ENCODE results near the gene LRP5.
"Not testable (repeated sequence)": the region's sequence is repeated elsewhere in the genome, so short reads cannot be mapped to it uniquely, and the experiment has no call there.

The LRP5 gene

DNA sequence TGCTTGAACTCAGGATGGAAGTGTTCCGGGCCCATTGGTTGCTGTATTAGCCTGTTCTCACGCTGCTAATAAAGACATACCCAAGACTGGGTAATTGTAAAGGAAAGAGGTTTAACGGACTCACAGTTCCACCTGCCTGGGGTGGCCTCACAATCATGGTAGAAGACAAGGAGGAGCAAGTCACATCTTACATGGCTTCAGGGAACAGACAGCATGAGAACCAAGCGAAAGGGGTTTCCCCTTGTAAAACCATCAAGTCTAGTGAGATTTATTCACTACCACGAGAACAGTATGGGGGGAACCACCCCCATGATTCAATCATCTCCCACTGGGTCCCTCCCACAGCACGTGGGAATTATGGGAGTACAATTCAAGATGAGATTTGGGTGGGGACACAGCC lies 135.5 kb downstream of the LRP5 start:
- not testable (repeated sequence) for DNase-seq

DNA sequence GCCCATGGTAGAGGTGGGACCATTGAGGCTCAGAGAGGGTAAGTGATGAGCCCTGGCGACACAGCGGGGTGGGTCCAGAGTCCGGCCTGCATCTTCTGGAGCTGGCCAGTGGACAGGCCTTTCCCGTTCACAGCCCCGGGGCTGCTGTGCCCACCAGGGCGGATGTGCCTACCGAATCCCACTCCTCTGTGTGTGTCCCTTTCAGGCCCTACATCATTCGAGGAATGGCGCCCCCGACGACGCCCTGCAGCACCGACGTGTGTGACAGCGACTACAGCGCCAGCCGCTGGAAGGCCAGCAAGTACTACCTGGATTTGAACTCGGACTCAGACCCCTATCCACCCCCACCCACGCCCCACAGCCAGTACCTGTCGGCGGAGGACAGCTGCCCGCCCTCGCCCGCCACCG lies 136.2 kb downstream of the LRP5 start:
- DNase-seq, result no peak

DNA sequence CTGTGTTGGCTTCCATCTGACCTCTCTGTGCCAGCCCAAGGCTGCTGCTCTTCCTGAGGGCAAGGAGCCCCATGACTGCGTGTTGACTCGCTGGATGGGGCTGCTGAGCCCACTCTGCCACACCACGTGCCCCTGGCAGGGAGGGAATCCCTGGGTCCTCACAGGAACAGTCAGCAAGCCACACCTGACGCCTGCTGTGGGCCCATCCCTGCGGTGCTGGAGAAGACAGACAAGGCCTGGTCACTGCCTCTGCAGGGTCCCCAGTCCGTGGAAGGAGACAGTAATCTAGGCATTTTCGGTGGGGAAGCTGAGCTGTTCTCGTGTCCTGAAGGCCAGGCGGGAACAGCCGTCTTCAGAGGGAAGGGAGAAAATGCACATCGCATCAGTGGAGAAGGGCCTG lies 137.6 kb downstream of the LRP5 start:
- no peak for DNase-seq

- no peak for DNase-seq
These were observed 138.3 kb downstream of the LRP5 start for GRCh38 chr11:68450711-68451110.

- no peak for DNase-seq
These were observed 142.4 kb downstream of the LRP5 start for GRCh38 chr11:68454767-68455166.

GRCh38 chr11:68455485-68455884 lies 143.1 kb downstream of the LRP5 start:
- DNase-seq, result no peak

DNA sequence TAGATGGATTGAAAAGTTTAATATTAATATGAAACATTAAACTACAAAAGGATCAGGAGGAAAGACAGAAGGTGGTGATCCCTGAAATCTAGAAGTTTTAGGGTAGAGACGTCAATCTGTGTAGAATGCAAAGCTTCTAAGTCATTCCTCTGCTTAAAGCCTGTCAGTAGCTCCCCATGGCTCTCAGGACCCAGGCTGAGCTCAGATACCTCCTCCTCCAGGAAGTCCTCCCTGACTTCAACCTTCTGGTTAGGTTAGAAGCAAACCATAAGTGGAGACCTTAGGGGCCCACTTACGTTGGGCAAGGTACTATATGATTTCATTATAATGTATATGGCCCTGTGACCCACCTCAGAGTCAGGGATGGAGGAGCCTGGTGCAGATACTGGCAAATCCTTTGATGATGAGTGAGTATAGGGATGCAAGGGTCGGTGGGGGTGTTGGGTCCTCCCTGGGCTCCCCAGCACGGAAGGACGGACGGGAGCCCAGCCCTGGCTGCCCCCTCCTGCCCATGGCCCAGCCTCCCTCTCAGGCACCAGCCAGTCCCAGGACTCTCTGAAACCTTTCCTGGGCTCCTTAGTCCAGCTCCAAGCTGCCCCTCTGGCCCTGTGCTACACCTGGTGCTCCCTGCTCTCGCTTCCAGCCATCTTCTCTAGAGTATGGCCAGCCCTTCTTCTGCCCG lies 145.0 kb downstream of the LRP5 start:
- no peak for DNase-seq

- no peak for DNase-seq
These were observed 145.5 kb downstream of the LRP5 start for GRCh38 chr11:68457898-68458249.

DNA sequence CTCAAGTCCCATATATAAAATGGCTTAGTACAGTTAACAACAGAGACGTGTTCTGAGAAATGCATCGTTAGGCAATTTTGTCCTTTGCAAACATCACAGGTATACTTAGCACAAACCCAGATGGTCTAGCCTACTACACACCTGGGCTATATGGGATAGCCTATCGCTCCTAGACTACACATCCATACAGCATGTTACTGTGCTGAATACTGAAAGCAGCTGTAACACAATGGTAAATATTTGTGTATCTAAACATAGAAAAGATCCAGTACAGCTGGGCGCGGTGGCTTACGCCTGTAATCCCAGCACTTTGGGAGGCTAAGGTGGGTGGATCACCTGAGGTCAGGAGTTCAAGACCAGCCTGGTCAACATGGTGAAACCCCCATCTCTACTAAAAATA lies 145.9 kb downstream of the LRP5 start:
- not testable (repeated sequence) for DNase-seq

DNA sequence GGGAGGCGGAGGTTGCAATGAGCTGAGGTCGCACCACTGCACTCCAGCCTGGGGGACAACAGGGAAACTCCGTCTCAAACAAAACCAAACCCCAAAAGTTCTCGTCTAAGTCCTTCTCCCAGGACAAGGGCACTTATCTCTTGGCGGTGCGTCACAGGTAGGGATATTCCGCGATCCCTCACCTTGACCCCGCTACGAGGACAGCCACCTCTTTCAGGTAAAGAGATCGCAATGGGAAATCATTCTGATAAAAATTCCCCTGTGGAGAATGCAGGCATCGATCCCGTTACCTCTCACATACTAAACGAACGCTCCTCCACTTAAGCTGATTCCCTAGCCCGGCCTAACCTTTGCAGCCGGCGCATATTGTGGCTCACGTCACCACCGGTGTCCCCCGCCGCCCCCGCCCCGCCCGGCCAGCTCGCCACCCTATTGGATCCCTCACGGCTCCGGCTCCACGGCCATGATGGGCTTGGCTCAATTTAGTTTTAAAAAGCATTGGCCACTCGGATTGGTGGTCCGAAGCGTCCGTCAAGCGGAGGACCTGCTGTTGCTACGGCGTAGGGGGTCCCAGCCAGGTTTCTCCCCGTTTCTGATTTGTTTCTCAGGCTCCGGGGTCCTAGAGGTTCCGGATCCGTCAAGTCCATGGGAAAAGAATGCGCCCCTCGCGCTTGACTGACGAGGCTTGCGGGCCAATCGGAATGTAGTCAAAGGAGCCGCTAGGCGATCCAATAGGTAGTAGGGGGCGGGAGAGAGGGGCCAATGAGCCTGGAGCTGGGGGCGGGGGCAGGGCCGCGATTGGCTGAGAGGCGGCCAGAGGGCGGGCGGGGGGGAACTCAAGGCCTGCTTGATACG lies 147.7 kb downstream of the LRP5 start:
- DNase-seq, result peak; percentile 89 to 98

DNA sequence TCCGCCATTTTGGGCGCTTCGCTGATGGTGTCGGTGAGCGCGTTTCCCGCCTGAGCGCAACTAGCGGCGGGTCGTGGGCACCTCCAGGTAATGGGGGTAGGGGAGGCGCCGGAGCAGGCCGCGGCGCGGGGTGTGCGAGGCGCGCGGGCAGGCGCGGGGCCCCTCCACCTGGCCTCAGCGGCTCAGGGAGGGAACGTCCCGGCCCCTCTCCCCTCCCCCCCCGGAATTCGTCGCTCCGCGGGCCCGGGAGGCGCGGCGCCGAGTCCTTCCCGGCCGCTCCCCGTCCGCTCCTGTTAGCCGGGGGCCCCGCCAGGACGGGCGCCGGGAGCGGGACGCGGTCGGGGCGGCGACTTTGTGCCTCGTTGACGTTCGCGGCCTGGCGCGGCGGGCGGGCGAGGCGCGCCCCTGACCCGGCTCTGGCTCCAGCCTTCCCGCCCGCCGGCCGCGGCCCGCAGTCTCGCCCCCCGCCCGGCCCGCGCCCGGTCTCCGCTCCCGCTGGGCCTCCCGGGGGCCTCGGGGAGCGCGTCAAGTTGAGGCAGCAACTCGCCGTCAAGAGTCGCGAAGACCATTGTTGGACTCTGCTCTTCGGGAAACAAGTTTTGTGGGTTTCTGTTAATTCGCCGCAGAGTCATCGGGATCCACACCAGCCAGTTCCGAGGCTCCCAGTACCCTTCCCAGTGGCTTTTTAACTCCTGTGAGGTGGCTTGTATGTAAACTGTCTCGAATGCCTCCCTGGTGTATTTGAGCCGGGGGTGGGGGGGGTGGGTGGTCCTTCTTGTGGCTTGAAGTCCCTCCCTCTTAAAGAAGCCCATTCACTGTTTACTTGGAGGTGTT lies 148.6 kb downstream of the LRP5 start, which contains the start of gene PPP6R3:
PPP6R3 (plus strand) TSS at position 12 of the 834 bp plus-strand sequence. CDS start 76,913 bp downstream, outside the sequence.
- DNase-seq, result no peak

DNA sequence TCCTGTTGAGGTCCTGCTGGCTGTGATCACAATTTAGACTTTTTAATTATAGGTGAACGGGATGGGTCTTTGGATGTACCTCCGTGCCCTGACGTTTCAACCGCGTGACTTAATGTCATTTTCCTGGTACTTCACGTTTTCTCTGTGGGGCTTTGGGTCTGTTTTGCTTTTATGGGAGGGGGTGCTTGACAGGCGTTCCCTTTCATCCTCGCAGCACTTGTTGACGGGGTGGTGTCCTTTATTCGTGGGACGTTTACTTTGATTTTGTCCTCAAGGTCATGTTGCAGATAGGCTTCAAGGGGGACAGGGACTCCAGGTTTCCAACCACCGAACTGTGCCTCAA lies 149.2 kb downstream of the LRP5 start:
- DNase-seq, result no peak

DNA sequence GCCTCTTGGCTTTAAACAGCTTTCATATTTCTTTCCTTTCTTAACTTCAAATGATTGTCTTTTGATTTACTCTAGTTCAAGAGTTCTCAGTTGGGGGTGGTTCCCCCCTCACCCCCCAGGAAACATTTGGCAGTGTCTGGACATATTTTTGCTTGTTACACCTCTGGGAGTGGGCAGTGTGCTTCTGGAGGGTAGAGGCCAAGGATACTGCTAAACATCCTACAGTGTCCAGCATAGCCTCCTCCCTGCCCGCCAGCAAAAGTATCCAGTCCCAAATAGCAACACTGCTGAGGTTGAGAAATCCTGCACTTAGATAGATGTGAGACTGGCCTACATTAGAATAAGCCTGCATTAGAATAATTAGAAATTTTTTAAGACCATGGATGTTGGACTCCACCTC lies 151.3 kb downstream of the LRP5 start:
- no peak for DNase-seq

DNA sequence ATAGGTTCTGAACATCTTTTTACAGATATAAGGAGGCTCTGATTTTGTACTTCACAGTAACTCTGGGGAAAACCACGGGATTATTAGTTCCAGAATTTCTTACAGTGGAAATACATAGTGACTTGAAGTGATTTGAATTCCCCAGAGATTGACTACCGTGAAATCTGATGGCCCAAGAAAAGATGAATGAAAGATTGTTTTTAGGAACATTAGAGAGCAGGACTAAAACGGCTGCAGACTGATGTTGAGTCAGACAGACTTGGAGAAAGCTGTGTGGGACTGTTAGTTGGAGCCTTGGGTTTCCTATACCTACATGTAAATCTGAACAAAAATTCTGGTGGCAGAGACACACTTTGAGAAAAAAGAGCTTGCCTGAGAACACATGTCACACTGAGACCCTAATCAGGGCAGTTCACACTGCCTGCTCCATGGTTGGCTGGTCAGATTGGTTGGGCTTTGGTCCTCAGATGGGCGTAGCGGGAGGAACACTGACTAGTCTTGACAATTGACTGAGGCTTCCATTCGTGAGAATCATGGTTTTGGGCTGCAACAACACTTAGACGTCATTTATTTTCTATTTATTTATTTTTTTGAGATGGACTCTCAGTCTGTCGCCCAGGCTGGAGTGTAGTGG lies 154.9 kb downstream of the LRP5 start:
- no peak for DNase-seq

DNA sequence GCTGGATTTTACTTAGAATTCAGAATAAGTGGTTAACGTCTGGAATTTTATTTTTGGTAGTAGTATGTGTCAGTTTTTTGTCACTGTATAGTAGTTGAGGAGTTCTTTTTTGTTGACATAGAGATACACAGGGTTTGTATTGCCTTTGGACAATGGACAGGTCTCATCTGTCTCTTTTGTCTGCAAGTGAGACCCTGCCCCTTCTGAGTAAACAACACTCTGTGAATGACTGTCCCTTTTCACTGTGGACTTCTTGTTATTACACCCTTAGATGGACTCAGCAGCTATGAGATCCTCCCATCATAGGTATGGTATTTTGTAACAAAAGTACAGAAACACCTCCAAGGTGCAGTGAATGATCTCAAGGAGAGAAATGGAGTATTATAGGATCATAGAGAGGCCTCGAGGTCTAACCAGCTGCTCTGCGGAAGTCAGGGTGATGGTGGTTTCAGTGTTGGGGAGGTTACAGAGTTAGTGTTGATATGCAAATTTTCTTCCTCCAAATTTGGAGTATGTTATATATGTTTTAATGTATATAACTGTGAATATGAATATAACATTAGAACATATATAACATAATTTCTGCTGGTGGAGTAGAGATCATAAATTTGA lies 155.9 kb downstream of the LRP5 start:
- no peak for DNase-seq

- no peak for DNase-seq
These were observed 156.7 kb downstream of the LRP5 start for GRCh38 chr11:68469122-68469521.

DNA sequence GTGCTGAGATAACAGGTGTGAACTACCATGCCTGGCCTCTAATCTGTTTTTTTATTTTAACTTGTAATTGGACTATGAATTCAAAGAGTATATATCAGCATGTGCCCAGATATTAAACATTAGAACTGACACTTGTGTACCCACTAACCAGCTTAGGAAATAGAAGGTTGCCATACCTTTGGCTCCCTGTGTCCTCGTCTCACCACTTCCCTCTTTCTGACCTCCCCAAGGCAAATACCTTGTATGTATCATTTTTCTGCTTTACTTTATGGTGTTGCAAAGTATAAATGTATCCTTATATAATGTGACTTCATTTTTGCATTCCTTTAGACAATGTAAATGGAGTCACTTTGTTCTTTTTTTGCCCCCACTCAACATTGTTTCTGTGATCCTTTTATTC lies 157.3 kb downstream of the LRP5 start:
- DNase-seq, result no peak

DNA sequence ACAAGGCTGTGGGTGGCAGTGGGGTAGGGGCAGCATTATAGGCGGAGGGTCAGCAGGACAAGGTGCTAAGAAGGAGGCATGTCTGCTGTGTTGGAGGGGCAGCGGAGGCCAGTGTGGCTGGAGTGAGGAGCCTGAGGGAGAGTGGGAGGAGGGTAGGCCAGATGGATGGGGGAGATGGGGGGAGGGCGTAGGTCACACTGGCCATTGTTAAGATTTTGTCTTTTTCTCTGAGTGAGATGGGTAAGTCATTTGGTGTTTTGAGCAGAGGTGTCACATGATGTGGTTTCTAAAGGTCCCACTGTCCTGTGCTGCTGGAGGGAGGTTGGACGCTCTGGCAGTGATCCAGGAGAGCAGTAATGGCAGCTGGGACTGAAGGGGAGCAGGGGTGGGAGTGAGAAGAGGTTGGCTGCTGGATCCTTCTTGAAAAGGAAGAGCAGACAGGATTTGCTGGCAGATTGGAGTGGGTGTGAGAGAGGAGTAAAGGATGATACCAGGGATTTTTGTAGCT lies 158.0 kb downstream of the LRP5 start:
- no peak for DNase-seq

GRCh38 chr11:68471360-68472340 lies 159.3 kb downstream of the LRP5 start:
- peak in 1 of 2 donors; percentile 85 for DNase-seq

GRCh38 chr11:68472778-68473177 lies 160.4 kb downstream of the LRP5 start:
- DNase-seq, result no peak

GRCh38 chr11:68473693-68474092 lies 161.3 kb downstream of the LRP5 start:
- DNase-seq, result no peak

Measured in bone marrow (tissue), 2 donors.